ENCODE data around the gene PCED1A.

PCED1A gene

DNA sequence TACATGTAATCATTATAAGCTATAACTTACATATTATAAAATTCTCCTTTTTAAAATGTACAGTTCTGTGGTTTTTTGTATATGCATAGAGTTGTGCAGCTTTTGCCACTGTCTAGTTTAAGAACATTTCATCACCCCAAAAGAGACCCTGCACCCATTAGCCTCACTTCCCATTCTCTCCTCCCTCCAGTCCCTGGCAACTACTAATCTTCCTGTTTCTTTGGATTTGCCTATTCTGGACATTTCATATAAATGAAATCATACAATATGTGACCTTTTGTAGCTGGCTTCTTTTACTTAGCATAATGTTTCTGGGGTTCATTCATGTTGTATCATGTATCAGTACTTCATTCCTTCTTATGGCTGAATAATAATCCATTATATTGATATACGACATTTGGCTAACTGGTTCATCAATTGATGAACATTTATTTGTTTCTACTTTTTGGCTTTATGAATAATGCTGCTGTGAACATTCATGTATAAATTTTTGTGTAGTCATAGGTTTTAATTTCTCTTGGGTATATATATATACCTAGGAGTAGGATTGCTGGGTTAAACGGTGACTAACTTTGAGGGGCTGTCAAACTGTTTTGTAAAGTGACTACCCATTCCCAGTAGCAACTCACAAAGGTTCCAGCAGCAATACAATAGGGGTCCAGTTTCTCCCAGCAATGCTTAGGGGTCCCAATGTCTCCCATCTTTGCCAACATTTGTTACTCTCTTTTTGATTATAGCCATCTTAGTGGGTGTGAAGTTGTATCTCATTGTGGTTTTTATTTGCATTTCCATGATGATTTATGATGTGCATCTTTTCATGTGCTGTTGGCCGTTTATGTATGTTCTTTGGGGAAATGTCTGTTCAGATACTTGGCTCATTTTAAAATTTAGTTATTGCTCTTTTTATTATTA, 43.5 kb upstream of the PCED1A start:
- peaks cover 13% of the 10 kb centered on the region for H3K4me1 Mint-ChIP-seq
- no peak overlapping the region for H3K4me3 Mint-ChIP-seq
- peaks cover 7% of the 10 kb centered on the region for H3K36me3 Mint-ChIP-seq (ENCODE audit: low read depth)
- no peak for TF ChIP-seq CTCF (IDR thresholded peaks at IDR 0.05; ENCODE audit: unreplicated experiment in 3 of 3)
- H3K27ac Mint-ChIP-seq = no peak overlapping the region
- no peaks in the 10 kb centered on the region for H3K27me3 Mint-ChIP-seq (ENCODE audit: low read depth)
- no peaks in the 10 kb centered on the region for H3K9me3 Mint-ChIP-seq

DNA sequence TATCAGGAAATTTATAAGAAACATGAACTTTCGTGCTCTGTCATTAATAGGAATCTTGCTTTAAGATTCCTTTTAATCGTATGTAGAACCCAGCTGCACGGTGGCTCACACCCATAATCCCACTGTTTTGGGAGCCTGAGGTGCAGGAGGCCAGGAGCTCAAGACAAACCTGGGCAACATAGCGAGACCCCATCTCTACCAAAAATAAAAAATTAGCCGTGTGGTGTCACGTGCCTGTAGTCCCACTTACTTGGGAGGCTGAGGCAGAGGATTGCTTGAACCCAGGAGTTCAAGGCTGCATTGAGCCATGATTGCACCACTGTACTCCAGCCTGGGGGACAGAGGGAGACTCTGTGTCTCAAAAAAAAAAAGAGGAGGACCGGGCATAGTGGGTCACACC, 40.2 kb upstream of the PCED1A start:
- Mint-ChIP-seq H3K27me3 (ENCODE audit: low read depth) (no peaks in the 10 kb centered on the region), H3K36me3 (ENCODE audit: low read depth) (peaks cover 18% of the 10 kb centered on the region), H3K4me3 (no peak overlapping the region), H3K27ac (no peak overlapping the region), H3K9me3 (no peaks in the 10 kb centered on the region), H3K4me1 (peaks cover 31% of the 10 kb centered on the region)
- TF ChIP-seq CTCF (IDR thresholded peaks at IDR 0.05; ENCODE audit: unreplicated experiment in 3 of 3) = no peak

DNA sequence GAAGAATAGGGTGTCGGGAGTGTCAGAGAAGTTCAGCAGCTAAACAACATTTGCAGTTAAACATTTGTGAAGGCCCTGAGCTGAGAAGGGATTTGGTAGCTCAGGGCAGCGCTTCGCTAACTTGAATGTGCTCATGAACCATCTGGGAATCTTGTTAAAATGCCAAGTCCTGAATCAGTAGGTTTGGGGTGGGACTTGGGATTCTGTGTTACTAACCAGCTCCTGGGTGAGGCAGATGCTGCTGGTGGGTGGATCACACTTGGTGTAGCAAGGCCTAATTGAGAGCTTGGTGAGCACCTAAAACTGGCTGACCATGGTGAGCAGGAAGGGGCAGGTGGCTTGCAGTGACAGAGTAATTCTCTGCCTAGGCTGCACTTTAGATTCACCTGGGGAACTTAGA, 38.7 kb upstream of the PCED1A start:
- Mint-ChIP-seq H3K4me1 (peaks cover 39% of the 10 kb centered on the region), H3K27ac (no peak overlapping the region), H3K36me3 (ENCODE audit: low read depth) (peaks cover 15% of the 10 kb centered on the region), H3K4me3 (no peak overlapping the region), H3K27me3 (ENCODE audit: low read depth) (no peaks in the 10 kb centered on the region), H3K9me3 (no peaks in the 10 kb centered on the region)
- no peak for TF ChIP-seq CTCF (IDR thresholded peaks at IDR 0.05; ENCODE audit: unreplicated experiment in 3 of 3)

DNA sequence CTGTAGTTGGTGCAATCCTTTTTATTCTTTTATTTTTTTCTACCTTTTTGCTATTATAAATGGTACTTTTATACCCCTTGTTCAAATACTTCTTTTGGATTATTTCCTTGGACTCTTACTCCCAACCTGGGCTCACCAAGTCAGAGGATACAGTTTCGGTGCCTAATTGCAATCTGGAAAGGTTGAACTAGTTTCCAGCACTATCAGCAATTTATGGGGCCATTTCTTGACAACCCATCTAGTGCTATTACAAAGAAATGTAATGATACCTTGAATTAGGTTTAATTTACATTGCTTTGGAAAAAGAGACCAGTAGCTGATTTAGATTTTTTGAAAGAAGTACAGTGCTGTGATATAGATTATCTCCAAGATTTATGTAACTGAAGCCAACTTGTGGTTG, 38.1 kb upstream of the PCED1A start:
- no peaks in the 10 kb centered on the region for H3K27me3 Mint-ChIP-seq (ENCODE audit: low read depth)
- peaks cover 11% of the 10 kb centered on the region for H3K36me3 Mint-ChIP-seq (ENCODE audit: low read depth)
- H3K27ac Mint-ChIP-seq = no peak overlapping the region
- no peaks in the 10 kb centered on the region for H3K9me3 Mint-ChIP-seq
- H3K4me1 Mint-ChIP-seq = peaks cover 33% of the 10 kb centered on the region
- no peak overlapping the region for H3K4me3 Mint-ChIP-seq
- TF ChIP-seq CTCF (IDR thresholded peaks at IDR 0.05; ENCODE audit: unreplicated experiment in 3 of 3) = no peak

DNA sequence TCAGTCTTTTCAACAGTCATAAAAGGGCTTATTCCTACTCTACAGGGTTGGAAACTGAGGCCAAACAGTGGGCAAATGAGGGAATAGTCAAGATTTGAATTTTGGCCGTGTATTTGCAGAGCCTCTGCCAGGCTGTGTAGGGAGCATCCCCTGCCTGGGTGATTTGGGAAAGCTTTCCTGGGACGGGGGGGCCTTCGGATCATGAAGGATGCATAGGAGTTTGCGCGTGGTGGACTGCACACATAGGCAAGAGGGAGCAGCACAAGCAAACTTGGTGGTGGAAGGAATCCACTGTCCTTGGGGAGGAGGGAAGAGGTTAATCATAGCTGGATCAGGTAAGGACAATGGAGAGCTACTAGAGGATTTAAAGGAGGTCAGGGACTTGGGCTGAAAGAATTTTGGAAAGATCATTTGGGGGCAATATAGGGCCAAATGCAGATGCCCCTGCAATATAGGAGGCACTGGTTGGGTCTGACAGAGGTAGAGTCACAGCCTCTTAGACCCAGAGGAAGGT, 35.3 kb upstream of the PCED1A start:
- H3K9me3 Mint-ChIP-seq = no peaks in the 10 kb centered on the region
- TF ChIP-seq CTCF (IDR thresholded peaks at IDR 0.05; ENCODE audit: unreplicated experiment in 3 of 3) = no peak
- peaks cover 49% of the 10 kb centered on the region for H3K4me1 Mint-ChIP-seq
- H3K36me3 Mint-ChIP-seq (ENCODE audit: low read depth) = peaks cover 11% of the 10 kb centered on the region
- H3K27ac Mint-ChIP-seq = peak overlapping the region in 1 of 3 experiments; percentile 37
- peaks cover 19% of the 10 kb centered on the region for H3K27me3 Mint-ChIP-seq (ENCODE audit: low read depth)
- peak overlapping the region; percentile 51 to 91 (median 78) for H3K4me3 Mint-ChIP-seq
